PC-3 (cell line): ENCODE results near the gene POLR3B. TPM values are rescaled to one million over a fixed set of nuclear protein-coding genes. Genes with fewer than 3 reads are reported as not detected.

Source experiments
- ATAC-seq: fragments of 200-7000 bp; cut with Tn5 transposase; 2 replicates; pipeline ENCODE4 v1.9.1; 2020; ENCODE audit warnings: mild to moderate bottlenecking, moderate library complexity
- BruUV-seq: library from RNA; stranded (reverse); fragments of 400-500 nt; replicated peaks from 2 replicates; lab custom pipeline; 2021; lab: Mats Ljungman, UMichigan
- CTCF ChIA-PET: fragments of 300-600 bp; sonication (Branson Sonifier 250); formaldehyde crosslinking; loops from one replicate; lab custom pipeline; 2022; ENCODE audit warnings: antibody characterized with exemption; lab: Charles Lee
- POLR2A ChIA-PET: fragments of 300-600 bp; sonication (Branson Sonifier 250); formaldehyde crosslinking; loops from one replicate; lab custom pipeline; 2022; ENCODE audit warnings: antibody characterized with exemption; ENCODE audit not compliant: unreplicated experiment; lab: Charles Lee
- DNase-seq: peaks from one replicate; pipeline ENCODE4 v3.0.0-alpha.2; 2015
- H2AFZ ChIP-seq: fragments of 300-600 bp; sonication (generic); 2 replicates; pipeline ENCODE4 v1.6.0; 2016; ENCODE audit warnings: antibody characterized with exemption, low read length
- H3F3A ChIP-seq: fragments of 300-600 bp; sonication (generic); one replicate; pipeline ENCODE4 v1.6.0; 2017; ENCODE audit warnings: antibody characterized with exemption, low read length, control low read depth, mild to moderate bottlenecking; ENCODE audit not compliant: unreplicated experiment
- H3K27ac ChIP-seq: fragments of 300-600 bp; sonication (generic); 2 replicates; pipeline ENCODE4 v1.5.1; 2016; ENCODE audit warnings: mild to moderate bottlenecking, low read length
- H3K27me3 ChIP-seq: fragments of 300-600 bp; sonication (generic); 2 replicates; pipeline ENCODE4 v1.6.1; 2016; ENCODE audit warnings: low read length, mixed read lengths
- H3K36me3 ChIP-seq: fragments of 300-600 bp; sonication (generic); 2 replicates; pipeline ENCODE4 v1.6.1; 2016; ENCODE audit warnings: low read depth, mixed run types, low read length, mixed read lengths
- H3K4me1 ChIP-seq: fragments of 300-600 bp; sonication (generic); 2 replicates; pipeline ENCODE4 v1.5.1; 2016; ENCODE audit warnings: low read length; ENCODE audit not compliant: insufficient read depth
- H3K4me2 ChIP-seq: fragments of 300-600 bp; sonication (generic); 2 replicates; pipeline ENCODE4 v1.6.0; 2016; ENCODE audit warnings: low read length
- H3K4me3 ChIP-seq: fragments of 300-600 bp; sonication (generic); 2 replicates; pipeline ENCODE4 v1.5.1; 2016; ENCODE audit warnings: mild to moderate bottlenecking, low read length, mixed read lengths
- H3K79me2 ChIP-seq: fragments of 300-600 bp; sonication (generic); 2 replicates; pipeline ENCODE4 v1.6.1; 2017; ENCODE audit warnings: low read length, mixed read lengths
- H3K9ac ChIP-seq: fragments of 300-600 bp; sonication (generic); 2 replicates; pipeline ENCODE4 v1.6.0; 2016; ENCODE audit warnings: mild to moderate bottlenecking, low read length
- H3K9me2 ChIP-seq: fragments of 300-600 bp; sonication (generic); replicated peaks from 2 replicates; pipeline ENCODE4 v1.6.1; 2016; ENCODE audit warnings: mixed run types, low read length, mixed read lengths
- H3K9me3 ChIP-seq: fragments of 300-600 bp; sonication (generic); 2 replicates; pipeline ENCODE4 v1.6.1; 2016; ENCODE audit warnings: low read length, mixed read lengths
- H4K20me1 ChIP-seq: fragments of 300-600 bp; sonication (generic); 2 replicates; pipeline ENCODE4 v1.6.1; 2016; ENCODE audit warnings: low read length, mixed read lengths
- CTCF ChIP-seq: fragments of 300-600 bp; sonication (generic); conservative IDR thresholded peaks from 2 replicates; pipeline ENCODE4 v1.5.1; 2017; ENCODE audit warnings: antibody characterized with exemption, low read depth, mild to moderate bottlenecking, low read length
- EZH2 ChIP-seq: fragments of 300-600 bp; sonication (generic); IDR thresholded peaks from one replicate; pipeline ENCODE4 v1.6.1; 2017; ENCODE audit warnings: antibody characterized with exemption, mild to moderate bottlenecking, low read length; ENCODE audit not compliant: unreplicated experiment
- EZH2phosphoT487 ChIP-seq: fragments of 300-600 bp; sonication (generic); IDR thresholded peaks from 2 replicates; pipeline ENCODE4 v1.6.1; 2018; ENCODE audit warnings: mild to moderate bottlenecking, antibody characterized with exemption, low read length, borderline replicate concordance
- intact Hi-C: fragments of 100-400 bp; cut with micrococcal nuclease; formaldehyde crosslinking; loops from 2 replicates; pipeline ENCODE4 v1.9.0; 2023
- total RNA-seq: library from RNA; depleted of rRNA; stranded (reverse); fragments of >200 nt; gene quantifications from 2 replicates; pipeline ENCODE4 v1.2.3, GENCODE V29; 2014

The POLR3B gene
- total RNA-seq, 1 experiment from 2014 or later = 23.4 TPM

- POLR2A ChIA-PET = no interaction called here
- H3K27ac ChIP-seq = peak overlapping the region; percentile 69
- TF ChIP-seq EZH2phosphoT487 (no peak), EZH2 (no peak), CTCF (no peak)
- H3K4me1 ChIP-seq = peaks cover 30% of the 10 kb centered on the region
- no peaks in the 10 kb centered on the region for H3K27me3 ChIP-seq
- ATAC-seq = peak; percentile 35
- CTCF ChIA-PET = no interaction called here
- no peak for DNase-seq
- intact Hi-C loops = loop anchor here (2.0 kb wide), 1 partner anchor 34 kb away; no protein-coding TSS in a partner anchor
- H3K4me3 ChIP-seq = peak overlapping the region; percentile 51
- peak overlapping the region; percentile 80 for H3K4me2 ChIP-seq
- no peaks in the 10 kb centered on the region for H3K9me3 ChIP-seq
- TSS peak; percentile 33 for BruUV-seq
- peaks cover 30% of the 10 kb centered on the region for H3K36me3 ChIP-seq
- H2AFZ ChIP-seq = no peak overlapping the region
- H3F3A ChIP-seq = no peaks in the 10 kb centered on the region
- no peaks in the 10 kb centered on the region for H4K20me1 ChIP-seq
- no peaks in the 10 kb centered on the region for H3K9me2 ChIP-seq
- no peaks in the 10 kb centered on the region for H3K79me2 ChIP-seq
- peak overlapping the region; percentile 27 for H3K9ac ChIP-seq
These were observed 61.4 kb downstream of the POLR3B start for GRCh38 chr12:106418970-106419369.

- intact Hi-C loops = no loop called here
- Histone ChIP-seq H3K9ac (no peak overlapping the region), H3K4me1 (peaks cover 19% of the 10 kb centered on the region), H3K4me2 (no peak overlapping the region), H2AFZ (no peak overlapping the region), H3K4me3 (no peak overlapping the region), H3K9me2 (no peaks in the 10 kb centered on the region), H3K36me3 (peaks cover 20% of the 10 kb centered on the region), H3K9me3 (no peaks in the 10 kb centered on the region), H3K27ac (no peak overlapping the region), H4K20me1 (no peaks in the 10 kb centered on the region), H3K79me2 (no peaks in the 10 kb centered on the region), H3K27me3 (no peaks in the 10 kb centered on the region), H3F3A (no peaks in the 10 kb centered on the region)
- ChIA-PET POLR2A (no interaction called here), CTCF (no interaction called here)
- DNase-seq (no peak), ATAC-seq (no peak)
- no TSS peak for BruUV-seq
- TF ChIP-seq EZH2 (no peak), CTCF (no peak), EZH2phosphoT487 (no peak)
These were observed 65.7 kb downstream of the POLR3B start for GRCh38 chr12:106423291-106423690.

GRCh38 chr12:106425061-106425702 is 67.6 kb downstream of the POLR3B start:
- H2AFZ ChIP-seq = no peak overlapping the region
- H3K27ac ChIP-seq = no peak overlapping the region
- peaks cover 23% of the 10 kb centered on the region for H3K36me3 ChIP-seq
- no peaks in the 10 kb centered on the region for H3F3A ChIP-seq
- TF ChIP-seq EZH2 = no peak
- no peak for TF ChIP-seq EZH2phosphoT487
- TF ChIP-seq CTCF = no peak
- peaks cover 1% of the 10 kb centered on the region; the same call in 1 of the 2 replicates for H3K4me1 ChIP-seq
- intact Hi-C loops = no loop called here
- H3K79me2 ChIP-seq = no peaks in the 10 kb centered on the region
- DNase-seq (no peak), ATAC-seq (no peak; the same call in 1 of the 2 replicates)
- H3K9ac ChIP-seq = no peak overlapping the region
- H4K20me1 ChIP-seq = no peaks in the 10 kb centered on the region
- no peaks in the 10 kb centered on the region for H3K9me2 ChIP-seq
- H3K4me2 ChIP-seq = no peak overlapping the region
- ChIA-PET CTCF (no interaction called here), POLR2A (interaction anchor here (0.7 kb wide), 1 partner anchor 90 kb away, joined by 3 read pairs; no protein-coding TSS in a partner anchor)
- no peaks in the 10 kb centered on the region for H3K27me3 ChIP-seq
- H3K4me3 ChIP-seq = no peak overlapping the region
- H3K9me3 ChIP-seq = no peaks in the 10 kb centered on the region
- BruUV-seq = no TSS peak
